ENCODE measurements around the gene ANO9.

DNA sequence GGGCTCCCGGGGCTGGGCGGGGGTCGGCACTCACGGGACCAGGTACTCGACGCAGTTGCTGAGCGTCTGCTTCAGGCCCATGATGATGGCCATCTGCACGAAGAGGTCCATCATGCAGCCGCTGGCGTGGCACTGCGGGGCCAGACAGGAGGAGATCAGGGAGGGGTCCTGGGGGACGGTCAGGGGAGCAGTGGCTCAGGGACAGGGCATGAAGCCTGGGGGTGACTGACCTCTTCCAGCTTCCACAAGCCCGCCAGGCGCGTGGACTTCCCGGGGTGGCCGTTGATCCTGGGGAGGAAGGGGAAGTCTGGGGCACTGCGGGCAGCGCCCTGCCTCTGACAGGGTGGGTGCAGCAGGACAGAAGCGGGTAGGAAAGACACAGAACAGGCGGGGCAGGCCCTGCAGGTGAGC lies 20.9 kb downstream of the ANO9 start:
- TF ChIP-seq, protein P1, sequence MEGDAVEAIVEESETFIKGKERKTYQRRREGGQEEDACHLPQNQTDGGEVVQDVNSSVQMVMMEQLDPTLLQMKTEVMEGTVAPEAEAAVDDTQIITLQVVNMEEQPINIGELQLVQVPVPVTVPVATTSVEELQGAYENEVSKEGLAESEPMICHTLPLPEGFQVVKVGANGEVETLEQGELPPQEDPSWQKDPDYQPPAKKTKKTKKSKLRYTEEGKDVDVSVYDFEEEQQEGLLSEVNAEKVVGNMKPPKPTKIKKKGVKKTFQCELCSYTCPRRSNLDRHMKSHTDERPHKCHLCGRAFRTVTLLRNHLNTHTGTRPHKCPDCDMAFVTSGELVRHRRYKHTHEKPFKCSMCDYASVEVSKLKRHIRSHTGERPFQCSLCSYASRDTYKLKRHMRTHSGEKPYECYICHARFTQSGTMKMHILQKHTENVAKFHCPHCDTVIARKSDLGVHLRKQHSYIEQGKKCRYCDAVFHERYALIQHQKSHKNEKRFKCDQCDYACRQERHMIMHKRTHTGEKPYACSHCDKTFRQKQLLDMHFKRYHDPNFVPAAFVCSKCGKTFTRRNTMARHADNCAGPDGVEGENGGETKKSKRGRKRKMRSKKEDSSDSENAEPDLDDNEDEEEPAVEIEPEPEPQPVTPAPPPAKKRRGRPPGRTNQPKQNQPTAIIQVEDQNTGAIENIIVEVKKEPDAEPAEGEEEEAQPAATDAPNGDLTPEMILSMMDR (IDR thresholded peaks at IDR 0.05): no peak
- TF ChIP-seq POLR2A (IDR thresholded peaks at IDR 0.05): no peak

Data from esophagus squamous epithelium (tissue), 4 donors.